NCI-H446 treated with DMSO at 0.1 percent for 48 hours (cell line): ENCODE data around the gene CYP1A2.
"Not testable (repeated sequence)": the region's sequence is repeated elsewhere in the genome, so short reads cannot be mapped to it uniquely, and the experiment has no call there.

Source experiments
- DNase-seq: peaks from one replicate; lab custom pipeline; 2025; lab: John Stamatoyannopoulos, UW

CYP1A2 gene

GRCh38 chr15:74748322-74748946, at the start of gene CYP1A2:
CYP1A2 (plus strand) TSS chr15:74748845; CDS start chr15:74749739, 894 bp downstream.
- DNase-seq, result no peak

- DNase-seq, result no peak
Measured at GRCh38 chr15:74709011-74709410, 39.6 kb upstream of the CYP1A2 start.

GRCh38 chr15:74709892-74710291, 38.8 kb upstream of the CYP1A2 start:
- no peak for DNase-seq

- no peak for DNase-seq
Measured at GRCh38 chr15:74710319-74711094, 38.1 kb upstream of the CYP1A2 start.

- DNase-seq, result no peak
Measured at GRCh38 chr15:74712311-74712710, 36.3 kb upstream of the CYP1A2 start.

GRCh38 chr15:74716651-74717050, 32.0 kb upstream of the CYP1A2 start:
- no peak for DNase-seq

GRCh38 chr15:74722591-74722990, 26.1 kb upstream of the CYP1A2 start:
- no peak for DNase-seq

- DNase-seq, result no peak
Measured at GRCh38 chr15:74723187-74723586, 25.5 kb upstream of the CYP1A2 start.

- peak; percentile 6 for DNase-seq
Measured at GRCh38 chr15:74723754-74724334, 24.8 kb upstream of the CYP1A2 start.

- DNase-seq, result no peak
Measured at GRCh38 chr15:74724570-74725224, 23.9 kb upstream of the CYP1A2 start.

GRCh38 chr15:74725225-74725774, 23.3 kb upstream of the CYP1A2 start, which contains the start of gene CYP1A1:
CYP1A1 (minus strand) TSS chr15:74725528; CDS start chr15:74723097, 2,431 bp downstream.
- DNase-seq, result no peak

GRCh38 chr15:74725845-74726773, 22.5 kb upstream of the CYP1A2 start:
- no peak for DNase-seq

- no peak for DNase-seq
Measured at GRCh38 chr15:74726774-74727164, 21.9 kb upstream of the CYP1A2 start.

- no peak for DNase-seq
Measured at GRCh38 chr15:74727727-74728126, 20.9 kb upstream of the CYP1A2 start.

GRCh38 chr15:74728699-74729098, 19.9 kb upstream of the CYP1A2 start:
- not testable (repeated sequence) for DNase-seq

- DNase-seq, result not testable (repeated sequence)
Measured at GRCh38 chr15:74729372-74729771, 19.3 kb upstream of the CYP1A2 start.

- DNase-seq, result no peak
Measured at GRCh38 chr15:74730619-74731316, 17.9 kb upstream of the CYP1A2 start.

GRCh38 chr15:74732846-74733245, 15.8 kb upstream of the CYP1A2 start:
- no peak for DNase-seq

GRCh38 chr15:74733269-74733668, 15.4 kb upstream of the CYP1A2 start:
- no peak for DNase-seq

GRCh38 chr15:74735305-74735704, 13.3 kb upstream of the CYP1A2 start:
- no peak for DNase-seq
